K562 (cell line): ENCODE results near the gene SLC26A3. TPM values are rescaled to one million over a fixed set of nuclear protein-coding genes. Genes with fewer than 3 reads are reported as not detected.

Source experiments
- ATAC-seq: fragments of 200-7000 bp; cut with Tn5 transposase; 3 replicates; pipeline ENCODE4 v1.9.1; 2020; ENCODE audit warnings: moderate library complexity
- BruUV-seq: library from RNA; stranded (reverse); fragments of 400-500 nt; replicated peaks from 2 replicates; lab custom pipeline; 2021; lab: Mats Ljungman, UMichigan
- CTCF ChIA-PET: fragments of 300-600 bp; formaldehyde crosslinking; extraction: SDS; loops from one replicate; lab custom pipeline; 2021; ENCODE audit warnings: low intra/inter-chr PET ratio; lab: Yijun Ruan, JAX
- POLR2A ChIA-PET: fragments of 300-600, 350-650 bp; sonication (Branson Sonifier 250); formaldehyde crosslinking; extraction: SDS; loops from one replicate; lab custom pipeline; 2021; ENCODE audit warnings: antibody characterized with exemption, inconsistent platforms; lab: Yijun Ruan, JAX
- DNase-seq, 4 experiments: peaks; one replicate each; pipeline versions ENCODE4 v3.0.0 to v3.0.0-alpha.2; 2011 to 2018; ENCODE audit warnings: low spot score in 3 of 4, mixed read lengths in 3 of 4; ENCODE audit errors: extremely low read depth in 1 of 4
- FAIRE-seq: peaks from 2 replicates; lab custom pipeline; 2011; peaks lifted over from hg19 to GRCh38; lab: Jason Lieb, UNC
- H2AFZ ChIP-seq: 2 replicates; pipeline ENCODE4 v1.6.0; 2011; ENCODE audit warnings: low read depth, low read length, control low read depth, inconsistent platforms
- H3K27ac ChIP-seq: fragments of 200-600 bp; 3 replicates; pipeline ENCODE4 v1.8.0; 2011; ENCODE audit warnings: low read depth, mild to moderate bottlenecking, control low read depth, inconsistent platforms, low read length, moderate library complexity, mixed read lengths; ENCODE audit errors: extremely low read depth
- H3K27me3 ChIP-seq, 2 experiments: fragments of 300-600 bp in 1 of 2; 2 replicates in 1 of 2; 3 replicates in 1 of 2; pipeline versions ENCODE4 v1.6.0 to v1.8.0; 2011; ENCODE audit warnings: inconsistent platforms in 2 of 2, low read length in 2 of 2, mild to moderate bottlenecking in 1 of 2, mixed read lengths in 1 of 2, moderate library complexity in 1 of 2; ENCODE audit not compliant: control insufficient read depth in 2 of 2, insufficient read depth in 2 of 2
- H3K36me3 ChIP-seq: fragments of 300-600 bp; 3 replicates; pipeline ENCODE4 v1.8.0; 2011; ENCODE audit warnings: mild to moderate bottlenecking, low read length, inconsistent platforms; ENCODE audit not compliant: control insufficient read depth, insufficient read depth
- H3K4me1 ChIP-seq, 2 experiments: fragments of 200-600 bp in 1 of 2; replicated peaks in 1 of 2; 2 replicates in 1 of 2; 3 replicates in 1 of 2; pipeline versions ENCODE4 v1.5.1 to v1.8.0; 2011; ENCODE audit warnings: inconsistent platforms in 2 of 2, low read length in 2 of 2, mild to moderate bottlenecking in 1 of 2, mixed read lengths in 1 of 2, moderate library complexity in 1 of 2; ENCODE audit not compliant: control insufficient read depth in 2 of 2, insufficient read depth in 2 of 2
- H3K4me2 ChIP-seq: 2 replicates; pipeline ENCODE4 v1.6.1; 2011; ENCODE audit warnings: low read length, control low read depth, inconsistent platforms, mixed read lengths; ENCODE audit not compliant: insufficient read depth
- H3K4me3 ChIP-seq: fragments of 200-600 bp; sonication (generic), shearing (Covaris generic); 2 replicates; pipeline ENCODE4 v1.5.1; 2016; ENCODE audit warnings: control low read depth, inconsistent platforms
- H3K79me2 ChIP-seq: fragments of 200-600 bp; 3 replicates; pipeline ENCODE4 v1.8.0; 2011; ENCODE audit warnings: low read length, inconsistent platforms; ENCODE audit not compliant: control insufficient read depth, insufficient read depth
- H3K9ac ChIP-seq, 2 experiments: 2 replicates each; pipeline versions ENCODE4 v1.6.0 to v1.6.1; 2011; ENCODE audit warnings: low read depth in 2 of 2, low read length in 2 of 2, control low read depth in 1 of 2, inconsistent platforms in 1 of 2, mild to moderate bottlenecking in 1 of 2, mixed read lengths in 1 of 2; ENCODE audit not compliant: insufficient read depth in 1 of 2
- H3K9me1 ChIP-seq: one replicate; pipeline ENCODE4 v1.6.0; 2011; ENCODE audit warnings: inconsistent platforms, mild to moderate bottlenecking, low read length, moderate library complexity; ENCODE audit not compliant: control insufficient read depth, insufficient read depth
- H3K9me3 ChIP-seq: replicated peaks from 2 replicates; pipeline ENCODE4 v1.5.1; 2011; ENCODE audit warnings: low read depth, low read length, inconsistent platforms; ENCODE audit not compliant: control insufficient read depth, insufficient read depth
- H4K20me1 ChIP-seq: replicated peaks from 2 replicates; pipeline ENCODE4 v1.6.1; 2011; ENCODE audit warnings: low read length, inconsistent platforms, mixed read lengths; ENCODE audit not compliant: control insufficient read depth, insufficient read depth
- BRCA1 ChIP-seq, 2 experiments: fragments of 450-650 bp in 1 of 2; sonication (generic) in 1 of 2; formaldehyde crosslinking in 1 of 2; IDR thresholded peaks; 2 replicates each; pipeline versions ENCODE4 v1.5.0 to v1.6.1; 2017 to 2020; ENCODE audit warnings: mild to moderate bottlenecking in 1 of 2, missing genetic modification reagents in 1 of 2
- HMG20A ChIP-seq: fragments of 450-650 bp; formaldehyde crosslinking; conservative IDR thresholded peaks from 2 replicates; pipeline ENCODE4 v1.4.0; 2020; ENCODE audit warnings: mild to moderate bottlenecking, mixed read lengths
- HOXB6 ChIP-seq: fragments of 250-450 bp; sonication (Bioruptor Pico); IDR thresholded peaks from 2 replicates; pipeline ENCODE4 v1.5.1; 2022; ENCODE audit warnings: mild to moderate bottlenecking, borderline replicate concordance
- MCM7 ChIP-seq, 2 experiments: fragments of 450-650 bp; IDR thresholded peaks; 2 replicates each; pipeline ENCODE4 v1.6.1; 2016 to 2018
- RUNX1 ChIP-seq: sonication (generic); IDR thresholded peaks from 2 replicates; pipeline ENCODE4 v1.6.1; 2016; ENCODE audit warnings: antibody characterized with exemption, low read depth
- ZNF589 ChIP-seq: fragments of 200-800 bp; sonication (Bioruptor generic); IDR thresholded peaks from 2 replicates; pipeline ENCODE4 v1.6.1; 2016; ENCODE audit warnings: low read depth, missing genetic modification characterization, missing compliant biosample characterization
- ZSCAN32 ChIP-seq: fragments of 450-650 bp; formaldehyde crosslinking; IDR thresholded peaks from 2 replicates; pipeline ENCODE4 v1.4.0; 2020; ENCODE audit warnings: mild to moderate bottlenecking, moderate library complexity
- WGBS: fragments of 100-300 bp; shearing (Covaris generic); methylation state at CpG from one replicate; pipeline ENCODE4 v1.1.6; 2016; ENCODE audit warnings: low coverage, mixed read lengths; ENCODE audit not compliant: insufficient coverage; ENCODE audit errors: missing lambda C conversion rate; 5-methylcytosine and 5-hydroxymethylcytosine counted together
- in situ Hi-C: fragments of 300-500 bp; cut with MboI; formaldehyde crosslinking; loops from 4 replicates; pipeline ENCODE4 v1.15.0; 2018; ENCODE audit warnings: inconsistent platforms, mixed read lengths
- intact Hi-C: fragments of 100-400 bp; cut with micrococcal nuclease; formaldehyde crosslinking; loops from 2 replicates; pipeline ENCODE4 v1.14.2; 2022
- polyA plus RNA-seq, 8 experiments: library from polyadenylated mRNA; depleted of rRNA in 4 of 8; stranded (reverse) in 5 of 8; unstranded in 3 of 8; fragments of >200 nt; fragmentation: Nextera tagmentation in 2 of 8; fragmentation: Illumina TruSeq in 1 of 8; extraction: Ambion mirVana in 2 of 8; extraction: Trizol in 1 of 8; gene quantifications; 2 replicates each; pipeline versions ENCODE4 v1.2.1 to v1.2.3, GENCODE V29; 2011 to 2014; ENCODE audit warnings: inconsistent platforms in 1 of 8, missing spikeins in 1 of 8
- total RNA-seq, 7 experiments: library from RNA; depleted of rRNA in 6 of 7; stranded (reverse); fragments of >200 nt in 6 of 7; fragmentation: Illumina TruSeq in 2 of 7; extraction: Trizol in 2 of 7; gene quantifications; 2 replicates each; pipeline versions ENCODE4 v1.2.1 to v1.2.3, GENCODE V29; 2011 to 2021; ENCODE audit warnings: low replicate concordance in 1 of 7
- TF ChIP-seq, protein P1 (sequence below): fragments of 450-650 bp; IDR thresholded peaks from 2 replicates; pipeline ENCODE4 v1.6.1; 2016; ENCODE audit warnings: missing biosample characterization, missing genetic modification characterization
- TF ChIP-seq, protein P2 (sequence below): fragments of 250-450 bp; sonication (Bioruptor Pico); IDR thresholded peaks from 2 replicates; pipeline ENCODE4 v1.4.0; 2020
- TF ChIP-seq, protein P3 (sequence below): fragments of 250-450 bp; sonication (Bioruptor Pico); IDR thresholded peaks from 2 replicates; pipeline ENCODE4 v1.8.0; 2022; ENCODE audit warnings: moderate library complexity, mild to moderate bottlenecking, inconsistent platforms
- TF ChIP-seq, protein P4 (sequence below): fragments of 250-450 bp; sonication (Bioruptor Pico); IDR thresholded peaks from 2 replicates; pipeline ENCODE4 v1.4.0; 2020
- TF ChIP-seq, protein P5 (sequence below): fragments of 250-450 bp; sonication (Bioruptor Pico); IDR thresholded peaks from 2 replicates; pipeline ENCODE4 v1.9.0; 2021; ENCODE audit warnings: mild to moderate bottlenecking

The SLC26A3 gene
- total and polyA plus RNA-seq, 9 of the 15 experiments (the other 6 are each of a cell fraction or from before 2014, with no cell fraction given) = 0.86 TPM; not detected in 8

DNA sequence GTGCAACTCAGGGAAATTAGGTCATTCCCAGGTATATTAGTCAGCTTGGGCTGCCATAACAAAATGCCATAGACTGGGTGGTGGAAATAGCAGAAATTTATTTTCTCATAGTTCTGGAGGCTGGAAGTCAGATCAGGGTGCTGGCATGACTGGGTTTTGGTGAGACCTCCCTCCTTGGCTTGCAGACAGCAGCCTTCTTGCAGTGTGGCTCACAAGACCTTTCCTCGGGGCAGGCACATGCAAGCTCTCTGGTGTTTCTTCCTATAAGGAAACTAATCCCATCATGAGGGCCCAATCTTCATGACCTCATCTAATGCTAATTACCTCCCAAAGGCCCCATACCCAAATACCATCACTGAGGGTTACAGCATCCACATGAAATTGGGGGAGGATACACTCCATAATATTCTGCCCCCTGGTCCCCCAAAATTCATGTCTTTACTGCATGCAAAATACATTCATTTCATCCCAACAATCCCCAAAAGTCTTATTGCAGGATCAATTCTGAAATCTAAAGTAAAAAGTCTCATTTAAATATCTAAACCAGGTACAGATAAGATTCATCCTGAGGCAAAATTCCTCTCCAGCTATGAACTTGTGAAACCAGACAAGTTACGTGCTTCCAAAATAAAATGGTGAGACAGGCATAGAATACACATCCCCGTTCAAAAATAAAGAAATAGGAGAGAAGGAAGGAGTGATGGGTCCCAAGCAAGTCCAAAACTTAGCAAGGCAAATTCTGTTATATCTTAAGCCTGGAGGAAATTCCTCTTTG is 76.5 kb downstream of the SLC26A3 start:
- no TSS peak for BruUV-seq
- 3% methylated on average over 3 of the region's 3 CpGs for WGBS
- Histone ChIP-seq H3K9ac (no peak overlapping the region), H3K4me2 (no peak overlapping the region), H3K4me1 (peaks cover 0 to 6% of the 10 kb centered on the region in 2 experiments; a peak in 1 of 5 replicates), H3K27ac (no peak overlapping the region), H3K4me3 (no peak overlapping the region), H3K9me3 (no peaks in the 10 kb centered on the region), H4K20me1 (no peaks in the 10 kb centered on the region), H3K9me1 (no peaks in the 10 kb centered on the region), H3K27me3 (no peaks in the 10 kb centered on the region), H3K79me2 (no peaks in the 10 kb centered on the region), H2AFZ (no peak overlapping the region), H3K36me3 (no peaks in the 10 kb centered on the region)
- CTCF ChIA-PET = interaction anchor here (3.9 kb wide), 1 partner anchor 263 kb away, joined by 25 read pairs; no protein-coding TSS in a partner anchor
- FAIRE-seq = no peak
- in situ Hi-C loops (loop anchor here (10.0 to 25.0 kb wide), 2 partner anchors 411 to 532 kb away; partner anchors contain the start of gene LAMB4), intact Hi-C loops (no loop called here)
- no peak for DNase-seq
- ATAC-seq = no peak
- POLR2A ChIA-PET = interaction anchor here (0.5 to 2.1 kb wide), 5 partner anchors 10 to 262 kb away, joined by 3 to 6 read pairs (median 3); no protein-coding TSS in a partner anchor
- TF ChIP-seq ZNF589 (CRISPR knock-in tag) (no peak), HMG20A (CRISPR knock-in tag) (no peak), MCM7 (IDR thresholded peaks at IDR 0.05) (no peak), HOXB6 (CRISPR knock-in tag) (no peak), ZSCAN32 (CRISPR knock-in tag) (no peak), RUNX1 (no peak), BRCA1 (IDR thresholded peaks at IDR 0.05) (no peak), BRCA1 (CRISPR knock-in tag; IDR thresholded peaks at IDR 0.05) (no peak)
- TF ChIP-seq, protein P1, sequence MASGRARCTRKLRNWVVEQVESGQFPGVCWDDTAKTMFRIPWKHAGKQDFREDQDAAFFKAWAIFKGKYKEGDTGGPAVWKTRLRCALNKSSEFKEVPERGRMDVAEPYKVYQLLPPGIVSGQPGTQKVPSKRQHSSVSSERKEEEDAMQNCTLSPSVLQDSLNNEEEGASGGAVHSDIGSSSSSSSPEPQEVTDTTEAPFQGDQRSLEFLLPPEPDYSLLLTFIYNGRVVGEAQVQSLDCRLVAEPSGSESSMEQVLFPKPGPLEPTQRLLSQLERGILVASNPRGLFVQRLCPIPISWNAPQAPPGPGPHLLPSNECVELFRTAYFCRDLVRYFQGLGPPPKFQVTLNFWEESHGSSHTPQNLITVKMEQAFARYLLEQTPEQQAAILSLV (tag) = no peak
- TF ChIP-seq, protein P2, sequence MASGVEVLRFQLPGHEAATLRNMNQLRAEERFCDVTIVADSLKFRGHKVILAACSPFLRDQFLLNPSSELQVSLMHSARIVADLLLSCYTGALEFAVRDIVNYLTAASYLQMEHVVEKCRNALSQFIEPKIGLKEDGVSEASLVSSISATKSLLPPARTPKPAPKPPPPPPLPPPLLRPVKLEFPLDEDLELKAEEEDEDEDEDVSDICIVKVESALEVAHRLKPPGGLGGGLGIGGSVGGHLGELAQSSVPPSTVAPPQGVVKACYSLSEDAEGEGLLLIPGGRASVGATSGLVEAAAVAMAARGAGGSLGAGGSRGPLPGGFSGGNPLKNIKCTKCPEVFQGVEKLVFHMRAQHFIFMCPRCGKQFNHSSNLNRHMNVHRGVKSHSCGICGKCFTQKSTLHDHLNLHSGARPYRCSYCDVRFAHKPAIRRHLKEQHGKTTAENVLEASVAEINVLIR (CRISPR knock-in tag) = no peak
- TF ChIP-seq, protein P3, sequence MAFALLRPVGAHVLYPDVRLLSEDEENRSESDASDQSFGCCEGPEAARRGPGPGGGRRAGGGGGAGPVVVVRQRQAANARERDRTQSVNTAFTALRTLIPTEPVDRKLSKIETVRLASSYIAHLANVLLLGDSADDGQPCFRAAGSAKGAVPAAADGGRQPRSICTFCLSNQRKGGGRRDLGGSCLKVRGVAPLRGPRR (CRISPR knock-in tag) = no peak
- TF ChIP-seq, protein P4, sequence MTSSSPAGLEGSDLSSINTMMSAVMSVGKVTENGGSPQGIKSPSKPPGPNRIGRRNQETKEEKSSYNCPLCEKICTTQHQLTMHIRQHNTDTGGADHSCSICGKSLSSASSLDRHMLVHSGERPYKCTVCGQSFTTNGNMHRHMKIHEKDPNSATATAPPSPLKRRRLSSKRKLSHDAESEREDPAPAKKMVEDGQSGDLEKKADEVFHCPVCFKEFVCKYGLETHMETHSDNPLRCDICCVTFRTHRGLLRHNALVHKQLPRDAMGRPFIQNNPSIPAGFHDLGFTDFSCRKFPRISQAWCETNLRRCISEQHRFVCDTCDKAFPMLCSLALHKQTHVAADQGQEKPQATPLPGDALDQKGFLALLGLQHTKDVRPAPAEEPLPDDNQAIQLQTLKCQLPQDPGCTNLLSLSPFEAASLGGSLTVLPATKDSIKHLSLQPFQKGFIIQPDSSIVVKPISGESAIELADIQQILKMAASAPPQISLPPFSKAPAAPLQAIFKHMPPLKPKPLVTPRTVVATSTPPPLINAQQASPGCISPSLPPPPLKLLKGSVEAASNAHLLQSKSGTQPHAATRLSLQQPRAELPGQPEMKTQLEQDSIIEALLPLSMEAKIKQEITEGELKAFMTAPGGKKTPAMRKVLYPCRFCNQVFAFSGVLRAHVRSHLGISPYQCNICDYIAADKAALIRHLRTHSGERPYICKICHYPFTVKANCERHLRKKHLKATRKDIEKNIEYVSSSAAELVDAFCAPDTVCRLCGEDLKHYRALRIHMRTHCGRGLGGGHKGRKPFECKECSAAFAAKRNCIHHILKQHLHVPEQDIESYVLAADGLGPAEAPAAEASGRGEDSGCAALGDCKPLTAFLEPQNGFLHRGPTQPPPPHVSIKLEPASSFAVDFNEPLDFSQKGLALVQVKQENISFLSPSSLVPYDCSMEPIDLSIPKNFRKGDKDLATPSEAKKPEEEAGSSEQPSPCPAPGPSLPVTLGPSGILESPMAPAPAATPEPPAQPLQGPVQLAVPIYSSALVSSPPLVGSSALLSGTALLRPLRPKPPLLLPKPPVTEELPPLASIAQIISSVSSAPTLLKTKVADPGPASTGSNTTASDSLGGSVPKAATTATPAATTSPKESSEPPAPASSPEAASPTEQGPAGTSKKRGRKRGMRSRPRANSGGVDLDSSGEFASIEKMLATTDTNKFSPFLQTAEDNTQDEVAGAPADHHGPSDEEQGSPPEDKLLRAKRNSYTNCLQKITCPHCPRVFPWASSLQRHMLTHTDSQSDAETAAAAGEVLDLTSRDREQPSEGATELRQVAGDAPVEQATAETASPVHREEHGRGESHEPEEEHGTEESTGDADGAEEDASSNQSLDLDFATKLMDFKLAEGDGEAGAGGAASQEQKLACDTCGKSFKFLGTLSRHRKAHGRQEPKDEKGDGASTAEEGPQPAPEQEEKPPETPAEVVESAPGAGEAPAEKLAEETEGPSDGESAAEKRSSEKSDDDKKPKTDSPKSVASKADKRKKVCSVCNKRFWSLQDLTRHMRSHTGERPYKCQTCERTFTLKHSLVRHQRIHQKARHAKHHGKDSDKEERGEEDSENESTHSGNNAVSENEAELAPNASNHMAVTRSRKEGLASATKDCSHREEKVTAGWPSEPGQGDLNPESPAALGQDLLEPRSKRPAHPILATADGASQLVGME = no peak
- TF ChIP-seq, protein P5, sequence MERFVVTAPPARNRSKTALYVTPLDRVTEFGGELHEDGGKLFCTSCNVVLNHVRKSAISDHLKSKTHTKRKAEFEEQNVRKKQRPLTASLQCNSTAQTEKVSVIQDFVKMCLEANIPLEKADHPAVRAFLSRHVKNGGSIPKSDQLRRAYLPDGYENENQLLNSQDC (CRISPR knock-in tag) = no peak
